ENCODE measurements around the gene GREB1.

GREB1 gene

DNA sequence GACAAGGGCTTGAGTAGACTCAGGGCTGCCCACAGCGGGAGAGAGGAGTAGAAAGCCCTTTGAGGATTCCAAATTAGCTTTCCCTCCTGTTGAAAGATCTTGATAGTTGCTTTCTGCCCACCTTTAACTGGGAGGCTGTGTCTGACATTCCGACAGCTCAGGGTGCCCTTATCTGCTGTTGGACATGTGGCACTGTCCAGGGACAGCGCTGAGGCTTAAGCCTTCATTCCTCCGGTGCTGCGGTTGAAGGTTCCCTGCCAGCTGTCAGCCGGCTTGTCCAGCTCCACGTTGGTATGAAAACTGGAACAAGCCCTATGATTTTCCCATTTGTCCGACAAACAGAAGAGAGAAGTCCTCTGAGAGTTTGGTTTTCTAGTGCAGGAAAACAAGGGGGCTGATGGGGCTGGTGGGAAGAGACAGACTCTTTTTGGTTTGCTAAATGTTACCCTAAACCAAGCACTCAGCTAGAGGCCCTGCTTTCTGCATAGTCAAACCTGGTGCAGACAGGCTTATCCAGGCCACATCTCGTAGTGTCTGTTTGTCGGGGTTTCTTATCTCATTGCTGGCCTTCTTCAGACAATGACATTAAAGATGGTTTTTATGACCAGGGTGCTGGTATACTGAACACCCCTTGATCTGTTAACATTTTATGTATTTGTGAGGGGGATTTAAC, 24.5 kb downstream of the GREB1 start:
- in situ Hi-C loops (cut with HindIII; ENCODE audit: low sequenced_read_pairs): no loop called here
- no peak for DNase-seq (ENCODE audit: low read depth, low spot score)
- TF ChIP-seq CTCF (IDR thresholded peaks at IDR 0.05; ENCODE audit: low read depth, low read length): no peak
- H3K4me3 ChIP-seq (ENCODE audit: low read depth, low read length): no peak overlapping the region

DNA sequence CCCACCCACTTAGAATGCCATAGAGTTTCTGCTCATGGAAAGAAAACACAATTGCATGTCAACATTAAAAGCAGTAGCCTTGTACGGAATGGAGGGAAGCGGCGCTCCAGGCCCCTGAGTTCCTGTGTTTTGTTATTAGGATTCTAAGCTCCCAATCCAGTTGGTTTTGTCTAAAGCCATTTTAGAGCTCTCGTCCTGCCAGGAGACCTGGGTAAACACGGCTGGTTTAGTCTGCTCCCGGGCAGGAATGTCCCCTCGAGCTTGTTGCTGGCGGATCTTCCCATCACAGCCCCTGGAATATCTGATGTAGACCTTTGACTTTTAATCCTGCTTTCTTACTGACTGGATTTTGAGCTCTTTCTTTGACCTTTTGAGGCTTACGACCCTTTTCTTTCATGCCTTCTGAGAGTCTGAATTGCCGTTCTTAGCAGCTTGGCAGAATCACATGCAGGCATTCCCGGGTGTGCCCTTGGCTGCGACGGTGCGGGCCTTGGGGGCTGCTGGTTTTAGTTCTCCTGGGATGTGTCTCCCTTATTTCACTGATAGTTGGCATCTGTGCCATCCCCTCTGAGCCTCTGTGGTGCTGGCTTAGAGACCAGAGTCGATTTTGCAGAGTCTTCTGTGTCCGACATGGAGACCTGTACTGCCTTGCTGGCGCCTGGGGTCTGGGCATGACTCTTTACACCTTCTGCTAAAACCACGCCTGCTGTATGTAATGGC, 25.4 kb downstream of the GREB1 start:
- in situ Hi-C loops (cut with HindIII; ENCODE audit: low sequenced_read_pairs): no loop called here
- H3K4me3 ChIP-seq (ENCODE audit: low read depth, low read length): no peak overlapping the region
- DNase-seq (ENCODE audit: low read depth, low spot score): no peak
- TF ChIP-seq CTCF (IDR thresholded peaks at IDR 0.05; ENCODE audit: low read depth, low read length): no peak

DNA sequence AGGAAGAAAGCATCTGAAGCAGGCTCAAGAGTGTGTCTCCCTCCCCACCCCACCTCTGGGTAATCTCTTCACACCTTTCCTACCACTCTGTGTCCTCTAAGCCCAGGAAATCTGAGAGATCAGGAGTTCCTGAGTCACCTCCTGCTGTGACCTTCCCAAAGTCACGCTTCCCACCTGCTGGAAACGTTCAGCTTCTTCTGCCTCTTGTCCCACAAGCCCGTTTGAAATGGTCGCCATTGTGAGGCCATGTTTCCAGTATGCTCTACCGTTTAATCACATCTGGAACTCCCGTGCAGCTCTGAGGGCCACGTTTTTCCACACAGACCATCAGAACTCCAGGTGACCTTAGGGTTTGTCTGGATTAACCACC, 25.9 kb downstream of the GREB1 start:
- in situ Hi-C loops (cut with HindIII; ENCODE audit: low sequenced_read_pairs): no loop called here
- no peak for TF ChIP-seq CTCF (IDR thresholded peaks at IDR 0.05; ENCODE audit: low read depth, low read length)
- DNase-seq (ENCODE audit: low read depth, low spot score): no peak
- H3K4me3 ChIP-seq (ENCODE audit: low read depth, low read length): no peak overlapping the region

DNA sequence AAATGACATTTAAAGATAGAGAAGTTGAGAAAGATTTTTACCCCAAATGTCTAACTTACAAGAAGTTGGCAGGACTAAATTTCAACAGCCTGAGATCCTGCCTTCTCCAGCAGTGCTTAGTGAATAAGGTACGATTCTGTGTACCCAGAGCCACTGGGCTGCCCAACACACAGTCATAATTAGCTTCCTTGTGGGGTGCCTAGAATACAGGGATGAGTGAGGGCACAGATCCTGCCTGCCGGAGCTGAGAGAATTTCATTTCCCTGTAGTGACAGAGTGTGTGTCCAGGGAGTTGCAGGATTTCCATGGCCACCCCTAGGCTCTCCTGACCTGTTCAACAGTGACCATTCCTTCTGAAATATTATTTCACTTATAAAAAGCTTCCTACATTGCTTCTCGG, 27.0 kb downstream of the GREB1 start:
- DNase-seq (ENCODE audit: low read depth, low spot score): no peak
- no peak for TF ChIP-seq CTCF (IDR thresholded peaks at IDR 0.05; ENCODE audit: low read depth, low read length)
- H3K4me3 ChIP-seq (ENCODE audit: low read depth, low read length): no peak overlapping the region
- in situ Hi-C loops (cut with HindIII; ENCODE audit: low sequenced_read_pairs): no loop called here

DNA sequence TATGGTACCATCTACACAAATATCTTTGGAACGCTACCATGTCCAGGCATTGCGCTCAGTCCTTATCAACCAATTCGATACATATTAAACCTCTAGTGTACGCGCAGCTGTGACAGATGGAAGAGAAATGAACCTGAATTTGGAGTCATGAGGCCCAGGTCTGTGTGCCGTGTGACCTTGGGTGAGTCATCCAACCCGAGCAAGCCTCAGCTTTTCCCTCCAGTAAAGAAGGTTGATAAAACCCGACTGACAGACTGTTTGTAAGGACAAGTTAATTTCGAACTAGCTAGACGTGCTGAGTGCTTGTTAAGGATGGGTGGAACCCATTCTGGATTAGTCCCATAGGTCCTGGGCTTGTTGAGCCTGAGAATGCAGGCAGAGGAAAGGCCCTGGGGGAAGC, 28.2 kb downstream of the GREB1 start:
- no peak overlapping the region for H3K4me3 ChIP-seq (ENCODE audit: low read depth, low read length)
- in situ Hi-C loops (cut with HindIII; ENCODE audit: low sequenced_read_pairs): no loop called here
- DNase-seq (ENCODE audit: low read depth, low spot score): no peak
- TF ChIP-seq CTCF (IDR thresholded peaks at IDR 0.05; ENCODE audit: low read depth, low read length): no peak

DNA sequence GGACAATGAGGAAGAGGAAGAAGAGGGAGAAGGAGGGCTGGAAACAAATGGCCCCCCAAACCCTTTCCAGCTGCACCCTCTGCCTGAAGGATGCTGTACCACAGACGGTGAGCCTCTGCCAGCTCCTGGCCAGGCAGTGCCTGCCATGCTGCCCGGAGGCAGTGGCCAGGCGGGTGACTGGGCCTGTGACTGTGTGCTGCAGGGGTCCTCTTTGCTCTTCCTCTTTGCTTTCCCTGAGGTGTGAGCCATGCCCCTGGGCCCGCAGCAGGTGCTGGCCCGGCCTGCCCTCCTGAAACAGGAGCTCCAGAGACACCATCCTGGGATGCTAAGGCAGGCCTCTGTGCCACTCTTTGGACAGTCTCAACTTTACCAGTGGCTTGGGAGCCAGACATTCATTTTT, 28.6 kb downstream of the GREB1 start:
- no peak overlapping the region for H3K4me3 ChIP-seq (ENCODE audit: low read depth, low read length)
- no peak for TF ChIP-seq CTCF (IDR thresholded peaks at IDR 0.05; ENCODE audit: low read depth, low read length)
- DNase-seq (ENCODE audit: low read depth, low spot score): no peak
- in situ Hi-C loops (cut with HindIII; ENCODE audit: low sequenced_read_pairs): no loop called here
